ENCODE results near the gene ACSL1. TPM values are rescaled to one million over a fixed set of nuclear protein-coding genes. Genes with fewer than 3 reads are reported as not detected.
A peak's percentile ranks its signal among the peaks of the same experiment; 100 is the strongest.

Gene ACSL1
- total RNA-seq, 2 donors from 2014 or later: 144 to 156 TPM

DNA sequence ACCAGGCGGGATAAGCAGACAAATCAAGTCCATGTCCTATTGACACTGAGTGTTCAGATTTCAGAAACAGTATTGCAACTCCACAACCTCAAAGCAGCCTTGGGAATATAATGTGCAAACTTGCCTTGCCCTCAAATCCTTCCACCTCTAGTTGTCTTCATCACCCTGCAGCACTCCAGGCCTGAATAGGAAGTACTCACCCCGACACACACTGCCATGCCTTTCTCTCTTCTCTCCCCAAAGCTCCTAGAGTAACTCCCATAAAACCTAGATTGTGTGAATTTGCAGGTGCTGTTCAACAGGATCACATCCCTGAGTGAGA, 19.6 kb downstream of the ACSL1 start:
- no peaks in the 10 kb centered on the region for H3K27me3 ChIP-seq
- DNase-seq (ENCODE audit: low spot score): no peak
- peak overlapping the region; percentile 79 to 93 for H3K27ac ChIP-seq
- H3K4me3 ChIP-seq: peak overlapping the region in 1 of 2 donors; percentile 30
- peaks cover 0 to 73% of the 10 kb centered on the region in 2 donors for H3K4me1 ChIP-seq
- no peaks in the 10 kb centered on the region for H3K9me3 ChIP-seq
- peaks cover 13% of the 10 kb centered on the region for H3K36me3 ChIP-seq
- TF ChIP-seq, protein P1, sequence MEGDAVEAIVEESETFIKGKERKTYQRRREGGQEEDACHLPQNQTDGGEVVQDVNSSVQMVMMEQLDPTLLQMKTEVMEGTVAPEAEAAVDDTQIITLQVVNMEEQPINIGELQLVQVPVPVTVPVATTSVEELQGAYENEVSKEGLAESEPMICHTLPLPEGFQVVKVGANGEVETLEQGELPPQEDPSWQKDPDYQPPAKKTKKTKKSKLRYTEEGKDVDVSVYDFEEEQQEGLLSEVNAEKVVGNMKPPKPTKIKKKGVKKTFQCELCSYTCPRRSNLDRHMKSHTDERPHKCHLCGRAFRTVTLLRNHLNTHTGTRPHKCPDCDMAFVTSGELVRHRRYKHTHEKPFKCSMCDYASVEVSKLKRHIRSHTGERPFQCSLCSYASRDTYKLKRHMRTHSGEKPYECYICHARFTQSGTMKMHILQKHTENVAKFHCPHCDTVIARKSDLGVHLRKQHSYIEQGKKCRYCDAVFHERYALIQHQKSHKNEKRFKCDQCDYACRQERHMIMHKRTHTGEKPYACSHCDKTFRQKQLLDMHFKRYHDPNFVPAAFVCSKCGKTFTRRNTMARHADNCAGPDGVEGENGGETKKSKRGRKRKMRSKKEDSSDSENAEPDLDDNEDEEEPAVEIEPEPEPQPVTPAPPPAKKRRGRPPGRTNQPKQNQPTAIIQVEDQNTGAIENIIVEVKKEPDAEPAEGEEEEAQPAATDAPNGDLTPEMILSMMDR (IDR thresholded peaks at IDR 0.05): no peak

DNA sequence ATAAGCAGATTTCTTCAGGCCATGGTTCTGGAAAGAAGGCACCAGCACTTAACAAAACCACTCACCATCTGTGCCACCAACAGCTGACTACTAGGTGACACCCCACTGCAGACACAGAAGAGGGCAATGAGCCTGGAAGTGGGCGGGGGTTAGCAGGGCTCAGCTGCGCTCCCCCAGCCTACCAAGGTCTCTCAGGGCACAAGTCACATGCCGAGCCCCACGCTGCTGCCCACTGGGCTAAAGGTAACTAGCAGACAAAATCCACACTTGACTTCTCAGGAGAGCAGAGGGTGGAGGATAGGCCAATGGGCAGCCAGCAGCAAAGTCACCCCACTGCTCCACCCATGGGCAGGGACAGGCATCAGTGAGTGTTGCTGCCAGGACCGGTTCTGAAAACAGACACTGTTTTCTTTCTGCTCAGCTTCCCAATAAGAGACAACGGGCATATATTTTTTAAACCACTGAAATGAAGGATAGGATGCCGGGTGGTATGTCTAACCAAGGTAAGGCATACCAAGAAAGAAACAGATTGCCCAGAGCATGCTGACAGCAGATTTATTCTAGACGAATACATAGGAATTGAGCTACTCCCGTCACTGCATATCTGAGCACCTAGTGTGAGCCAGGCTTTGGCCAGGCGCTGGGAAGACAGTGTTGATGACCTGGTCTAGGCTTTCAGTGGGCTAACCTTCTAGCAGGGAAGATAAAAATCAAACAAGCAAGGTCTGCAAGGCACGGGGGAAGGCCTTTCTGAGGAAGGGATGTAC, 20.1 kb downstream of the ACSL1 start:
- peak overlapping the region in 1 of 2 donors; percentile 30 for H3K4me3 ChIP-seq
- no peaks in the 10 kb centered on the region for H3K27me3 ChIP-seq
- peaks cover 0 to 73% of the 10 kb centered on the region in 2 donors for H3K4me1 ChIP-seq
- H3K9me3 ChIP-seq: no peaks in the 10 kb centered on the region
- peaks cover 16% of the 10 kb centered on the region for H3K36me3 ChIP-seq
- TF ChIP-seq, protein P1 (IDR thresholded peaks at IDR 0.05): no peak
- H3K27ac ChIP-seq: peak overlapping the region; percentile 79 to 93
- peak; percentile 87 for DNase-seq (ENCODE audit: low spot score)

DNA sequence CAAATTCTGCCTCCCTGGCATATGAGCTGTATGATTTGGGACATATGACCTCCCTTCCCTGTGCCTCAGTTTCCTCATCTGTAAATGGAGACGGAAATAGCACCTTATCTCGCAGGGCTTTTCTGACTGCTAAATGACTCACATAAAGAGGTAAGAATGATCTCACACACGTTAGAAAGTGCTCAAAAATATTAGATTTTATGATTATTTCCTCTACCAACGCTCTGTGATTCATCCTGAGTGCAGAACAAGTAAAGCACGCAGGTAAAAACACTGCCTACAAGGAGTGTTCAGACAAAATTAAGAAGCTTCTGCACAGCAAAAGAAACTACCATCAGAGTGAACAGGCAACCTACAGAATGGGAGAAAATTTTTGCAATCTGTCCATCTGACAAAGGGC, 21.1 kb downstream of the ACSL1 start:
- Histone ChIP-seq H3K4me1 (peaks cover 0 to 64% of the 10 kb centered on the region in 2 donors), H3K27me3 (no peaks in the 10 kb centered on the region), H3K36me3 (peaks cover 26% of the 10 kb centered on the region), H3K4me3 (peak overlapping the region; percentile 9 to 21), H3K27ac (peak overlapping the region; percentile 46 to 93), H3K9me3 (no peaks in the 10 kb centered on the region)
- DNase-seq (ENCODE audit: low spot score): peak; percentile 4
- TF ChIP-seq, protein P1 (IDR thresholded peaks at IDR 0.05): no peak

DNA sequence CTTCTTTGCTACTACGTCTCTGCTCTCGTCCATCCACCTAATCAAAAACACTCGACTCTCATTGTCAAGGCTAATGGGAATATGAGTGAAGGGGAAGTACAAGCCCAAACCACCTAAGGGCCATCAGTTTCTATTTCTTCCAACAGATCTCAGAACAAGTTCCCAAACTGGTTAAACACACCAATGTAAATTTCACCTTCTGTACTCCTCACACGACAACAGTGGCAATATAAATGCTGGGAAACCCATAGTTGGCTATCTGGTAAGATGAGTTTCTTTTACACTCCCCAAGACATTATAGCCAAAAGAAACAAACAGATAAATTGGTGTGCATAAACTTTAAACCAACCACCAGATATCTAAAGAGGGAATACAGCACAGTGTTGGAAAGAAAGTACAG, 21.9 kb downstream of the ACSL1 start:
- peaks cover 31% of the 10 kb centered on the region for H3K36me3 ChIP-seq
- TF ChIP-seq, protein P1 (IDR thresholded peaks at IDR 0.05): no peak
- H3K9me3 ChIP-seq: no peaks in the 10 kb centered on the region
- peak overlapping the region; percentile 9 to 21 for H3K4me3 ChIP-seq
- peak overlapping the region; percentile 46 to 93 for H3K27ac ChIP-seq
- peaks cover 0 to 58% of the 10 kb centered on the region in 2 donors for H3K4me1 ChIP-seq
- DNase-seq (ENCODE audit: low spot score): no peak
- no peaks in the 10 kb centered on the region for H3K27me3 ChIP-seq

DNA sequence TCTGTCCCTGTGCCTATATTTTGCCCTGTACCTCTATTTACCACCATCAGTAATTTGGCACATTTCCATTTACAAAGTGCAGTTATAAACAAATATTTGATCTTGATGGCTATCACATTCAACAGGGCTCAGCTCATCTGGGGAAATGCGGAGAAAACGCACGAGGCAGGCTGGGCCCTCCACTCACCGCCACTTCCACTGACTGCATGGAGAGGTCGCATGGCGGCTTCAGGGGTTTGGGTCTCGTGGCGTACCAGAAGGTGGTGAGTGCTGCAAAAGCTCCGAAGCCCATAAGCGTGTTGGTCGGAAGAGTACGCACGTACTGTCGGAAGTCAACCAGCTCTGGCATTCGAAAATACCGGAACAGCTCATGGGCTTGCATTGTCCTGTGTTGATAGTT, 22.6 kb downstream of the ACSL1 start:
- H3K27ac ChIP-seq: peak overlapping the region in 1 of 2 donors; percentile 93
- H3K9me3 ChIP-seq: no peaks in the 10 kb centered on the region
- H3K4me3 ChIP-seq: no peak overlapping the region
- no peaks in the 10 kb centered on the region for H3K27me3 ChIP-seq
- peaks cover 31% of the 10 kb centered on the region for H3K36me3 ChIP-seq
- TF ChIP-seq, protein P1 (IDR thresholded peaks at IDR 0.05): no peak
- peaks cover 0 to 51% of the 10 kb centered on the region in 2 donors for H3K4me1 ChIP-seq
- DNase-seq (ENCODE audit: low spot score): no peak

DNA sequence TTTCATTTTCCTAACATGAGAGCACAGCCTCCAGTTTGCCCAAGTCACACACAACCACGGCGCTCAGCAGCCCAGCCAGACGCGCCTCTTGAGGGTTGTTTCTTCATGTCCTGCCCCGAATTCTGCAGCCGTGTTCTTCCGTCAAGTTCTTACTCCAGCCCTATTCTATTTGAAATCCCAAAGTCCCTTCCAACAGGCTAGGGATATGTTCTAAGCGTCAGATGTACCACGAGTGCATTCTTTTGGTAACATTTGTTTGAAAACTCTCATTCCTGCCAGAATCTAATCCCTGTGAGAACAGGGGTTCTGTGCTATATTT, 23.1 kb downstream of the ACSL1 start:
- TF ChIP-seq, protein P1 (IDR thresholded peaks at IDR 0.05): no peak
- peaks cover 0 to 46% of the 10 kb centered on the region in 2 donors for H3K4me1 ChIP-seq
- H3K4me3 ChIP-seq: no peak overlapping the region
- no peaks in the 10 kb centered on the region for H3K9me3 ChIP-seq
- no peaks in the 10 kb centered on the region for H3K27me3 ChIP-seq
- DNase-seq (ENCODE audit: low spot score): no peak
- peak overlapping the region in 1 of 2 donors; percentile 36 for H3K27ac ChIP-seq
- H3K36me3 ChIP-seq: peaks cover 32% of the 10 kb centered on the region

All from right atrium auricular region (tissue), 2 donors.